HepG2 (cell line): ENCODE results near the gene HIGD1C. TPM values are rescaled to one million over a fixed set of nuclear protein-coding genes. Genes with fewer than 3 reads are reported as not detected.

ENCODE experiments used
- ATM ChIP-seq: fragments of 450-650 bp; IDR thresholded peaks from 2 replicates; pipeline ENCODE4 v1.7.1; 2017; ENCODE audit warnings: mild to moderate bottlenecking, borderline replicate concordance
- BCL3 ChIP-seq: sonication (generic); formaldehyde crosslinking; IDR thresholded peaks from 2 replicates; pipeline ENCODE4 v1.5.1; 2020; ENCODE audit warnings: mild to moderate bottlenecking, missing genetic modification reagents, moderate library complexity
- EHMT2 ChIP-seq: fragments of 200-600 bp; sonication (generic); IDR thresholded peaks from 2 replicates; pipeline ENCODE4 v1.7.0; 2017; ENCODE audit warnings: antibody characterized with exemption, low read depth, low read length, borderline replicate concordance
- ETV6 ChIP-seq: sonication (generic); formaldehyde crosslinking; conservative IDR thresholded peaks from 2 replicates; pipeline ENCODE4 v1.4.0; 2020; ENCODE audit warnings: missing genetic modification reagents
- HIC2 ChIP-seq: sonication (generic); formaldehyde crosslinking; IDR thresholded peaks from 2 replicates; pipeline ENCODE4 v1.9.0; 2022; ENCODE audit warnings: low read depth, missing genetic modification reagents
- KAT8 ChIP-seq: IDR thresholded peaks from 2 replicates; pipeline ENCODE4 v1.6.1; 2016; ENCODE audit warnings: missing genetic modification reagents, missing compliant biosample characterization
- MAFF ChIP-seq: IDR thresholded peaks from 2 replicates; pipeline ENCODE4 v1.6.1; 2011; ENCODE audit warnings: low read depth, low read length, improper control_type of control experiment
- MIXL1 ChIP-seq: IDR thresholded peaks from 2 replicates; pipeline ENCODE4 v1.6.1; 2016
- RNF219 ChIP-seq: sonication (generic); formaldehyde crosslinking; IDR thresholded peaks from 2 replicates; pipeline ENCODE4 v1.5.0; 2020; ENCODE audit warnings: mild to moderate bottlenecking, missing genetic modification reagents
- SOX5 ChIP-seq: IDR thresholded peaks from 2 replicates; pipeline ENCODE4 v1.6.1; 2016; ENCODE audit warnings: borderline replicate concordance
- TMF1 ChIP-seq: sonication (generic); formaldehyde crosslinking; IDR thresholded peaks from 2 replicates; pipeline ENCODE4 v1.8.1; 2022; ENCODE audit warnings: low read depth, missing genetic modification reagents
- ZHX1 ChIP-seq: sonication (generic); formaldehyde crosslinking; IDR thresholded peaks from 2 replicates; pipeline ENCODE4 v1.8.1; 2022; ENCODE audit warnings: low read depth, mild to moderate bottlenecking, missing genetic modification reagents
- ZNF33A ChIP-seq: sonication (generic); formaldehyde crosslinking; IDR thresholded peaks from 2 replicates; pipeline ENCODE4 v1.5.1; 2020; ENCODE audit warnings: missing genetic modification reagents, mild to moderate bottlenecking, moderate library complexity, borderline replicate concordance
- ZSCAN31 ChIP-seq: sonication (generic); formaldehyde crosslinking; IDR thresholded peaks from 2 replicates; pipeline ENCODE4 v1.5.0; 2020; ENCODE audit warnings: low read depth, mild to moderate bottlenecking, missing genetic modification reagents
- polyA plus RNA-seq, 8 experiments: library from polyadenylated mRNA; depleted of rRNA in 3 of 8; stranded (reverse) in 7 of 8; unstranded in 1 of 8; fragments of >200 nt; fragmentation: Illumina TruSeq in 4 of 8; extraction: Trizol in 4 of 8; gene quantifications; 2 replicates each; pipeline versions ENCODE4 v1.2.1 to v1.2.3, GENCODE V29; 2011 to 2016; ENCODE audit warnings: low read depth in 4 of 8, missing spikeins in 1 of 8, mixed read lengths in 1 of 8; ENCODE audit not compliant: insufficient read depth in 1 of 8
- total RNA-seq, 5 experiments: library from RNA; depleted of rRNA; stranded (reverse); fragments of >200 nt; fragmentation: Illumina TruSeq; extraction: Trizol; gene quantifications; 2 replicates each; pipeline ENCODE4 v1.2.3, GENCODE V29; 2016; ENCODE audit warnings: low read depth in 1 of 5

The HIGD1C gene
- total and polyA plus RNA-seq, 2 of the 13 experiments (the other 11 are each of a cell fraction or from before 2014, with no cell fraction given) = not detected

- TF ChIP-seq ZHX1 (no peak), ZNF33A (CRISPR knock-in tag) (no peak), SOX5 (no peak), BCL3 (CRISPR knock-in tag) (no peak), MIXL1 (CRISPR knock-in tag) (no peak), RNF219 (CRISPR knock-in tag) (no peak), TMF1 (CRISPR knock-in tag) (no peak), KAT8 (CRISPR knock-in tag) (0 out of 2 replicates have a peak, but pooled peaks have one; percentile 13), MAFF (no peak), ETV6 (no peak), EHMT2 (no peak), ZSCAN31 (CRISPR knock-in tag) (peak; percentile 45; the same call in 1 of the 2 replicates), HIC2 (no peak), ATM (no peak)
Measured at GRCh38 chr12:50924439-50925341, 27.7 kb upstream of the HIGD1C start (continued).
